T-helper 2 cell treated with Interferon-gamma antibody and Interleukin-4, amounts not matched to agents 5 μg/mL and 100 μg/mL, for 36 hours (primary cell): ENCODE data around the gene PLEKHJ1.

Source experiments
- DNase-seq: peaks from one replicate; pipeline ENCODE4 v3.0.0; 2021; ENCODE audit warnings: low spot score
- H3K27ac Mint-ChIP-seq: one replicate; pipeline ENCODE4 v1.8.0; 2021; ENCODE audit warnings: mild to moderate bottlenecking, mixed read lengths
- H3K27me3 Mint-ChIP-seq: one replicate; pipeline ENCODE4 v1.8.0; 2021; ENCODE audit warnings: low read depth, mixed read lengths
- H3K36me3 Mint-ChIP-seq: one replicate; pipeline ENCODE4 v1.8.0; 2021; ENCODE audit warnings: low read depth, mixed read lengths
- H3K4me1 Mint-ChIP-seq: one replicate; pipeline ENCODE4 v1.8.0; 2021; ENCODE audit warnings: low read depth, mixed read lengths
- H3K4me3 Mint-ChIP-seq: one replicate; pipeline ENCODE4 v1.8.0; 2022; ENCODE audit warnings: mild to moderate bottlenecking, moderate library complexity, mixed read lengths
- H3K9me3 Mint-ChIP-seq: one replicate; pipeline ENCODE4 v1.8.0; 2021; ENCODE audit warnings: mixed read lengths

Gene PLEKHJ1

GRCh38 chr19:2239173-2239572, 3.0 kb upstream of the PLEKHJ1 start:
- Mint-ChIP-seq H3K9me3 (no peaks in the 10 kb centered on the region), H3K4me1 (peaks cover 42% of the 10 kb centered on the region), H3K36me3 (peaks cover 52% of the 10 kb centered on the region), H3K27me3 (no peaks in the 10 kb centered on the region), H3K4me3 (peak overlapping the region; percentile 86), H3K27ac (peak overlapping the region; percentile 91)
- DNase-seq = no peak

- Mint-ChIP-seq H3K27me3 (no peaks in the 10 kb centered on the region), H3K27ac (peak overlapping the region; percentile 91), H3K4me3 (peak overlapping the region; percentile 86), H3K36me3 (peaks cover 56% of the 10 kb centered on the region), H3K9me3 (no peaks in the 10 kb centered on the region), H3K4me1 (peaks cover 45% of the 10 kb centered on the region)
- no peak for DNase-seq
These were observed 1.7 kb upstream of the PLEKHJ1 start for GRCh38 chr19:2237869-2238153.

- Mint-ChIP-seq H3K27ac (peak overlapping the region; percentile 91), H3K4me1 (peaks cover 42% of the 10 kb centered on the region)
These were observed 1.1 kb upstream of the PLEKHJ1 start for GRCh38 chr19:2237051-2237868.

DNA sequence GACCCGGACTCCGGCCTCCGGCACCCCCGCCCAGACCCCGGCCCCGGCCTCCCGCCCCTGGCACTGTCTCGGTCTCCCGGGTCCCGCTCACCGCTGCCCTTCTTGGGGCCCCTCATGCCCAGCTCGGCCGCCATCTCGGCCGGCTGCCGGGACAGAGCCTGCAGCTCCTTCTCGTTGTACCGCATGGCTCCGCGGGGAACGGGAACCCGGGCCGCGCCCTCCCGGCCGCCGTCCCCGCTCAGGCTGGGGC, 140 bp downstream of the PLEKHJ1 start:
- H3K27me3 Mint-ChIP-seq = no peaks in the 10 kb centered on the region
- DNase-seq = no peak
- H3K9me3 Mint-ChIP-seq = no peaks in the 10 kb centered on the region
- H3K27ac Mint-ChIP-seq = peak overlapping the region; percentile 97
- H3K4me1 Mint-ChIP-seq = peaks cover 38% of the 10 kb centered on the region
- H3K4me3 Mint-ChIP-seq = peak overlapping the region; percentile 86
- H3K36me3 Mint-ChIP-seq = peaks cover 56% of the 10 kb centered on the region

More at GRCh38 chr19:2237051-2237868, 1.1 kb upstream of the PLEKHJ1 start:
- Mint-ChIP-seq H3K27me3 (no peaks in the 10 kb centered on the region), H3K9me3 (no peaks in the 10 kb centered on the region), H3K36me3 (peaks cover 52% of the 10 kb centered on the region), H3K4me3 (peak overlapping the region; percentile 86)
- DNase-seq = no peak

- no peaks in the 10 kb centered on the region for H3K9me3 Mint-ChIP-seq
- peak overlapping the region; percentile 97 for H3K4me3 Mint-ChIP-seq
These were observed 607 bp downstream of the PLEKHJ1 start for GRCh38 chr19:2235381-2236063.

GRCh38 chr19:2234996-2235380, 1.1 kb downstream of the PLEKHJ1 start:
- H3K4me1 Mint-ChIP-seq = peaks cover 29% of the 10 kb centered on the region

More at GRCh38 chr19:2235381-2236063, 607 bp downstream of the PLEKHJ1 start:
- DNase-seq = no peak
- H3K36me3 Mint-ChIP-seq = peaks cover 51% of the 10 kb centered on the region
- H3K4me1 Mint-ChIP-seq = peaks cover 33% of the 10 kb centered on the region
- H3K27ac Mint-ChIP-seq = peak overlapping the region; percentile 88
- H3K27me3 Mint-ChIP-seq = no peaks in the 10 kb centered on the region

DNA sequence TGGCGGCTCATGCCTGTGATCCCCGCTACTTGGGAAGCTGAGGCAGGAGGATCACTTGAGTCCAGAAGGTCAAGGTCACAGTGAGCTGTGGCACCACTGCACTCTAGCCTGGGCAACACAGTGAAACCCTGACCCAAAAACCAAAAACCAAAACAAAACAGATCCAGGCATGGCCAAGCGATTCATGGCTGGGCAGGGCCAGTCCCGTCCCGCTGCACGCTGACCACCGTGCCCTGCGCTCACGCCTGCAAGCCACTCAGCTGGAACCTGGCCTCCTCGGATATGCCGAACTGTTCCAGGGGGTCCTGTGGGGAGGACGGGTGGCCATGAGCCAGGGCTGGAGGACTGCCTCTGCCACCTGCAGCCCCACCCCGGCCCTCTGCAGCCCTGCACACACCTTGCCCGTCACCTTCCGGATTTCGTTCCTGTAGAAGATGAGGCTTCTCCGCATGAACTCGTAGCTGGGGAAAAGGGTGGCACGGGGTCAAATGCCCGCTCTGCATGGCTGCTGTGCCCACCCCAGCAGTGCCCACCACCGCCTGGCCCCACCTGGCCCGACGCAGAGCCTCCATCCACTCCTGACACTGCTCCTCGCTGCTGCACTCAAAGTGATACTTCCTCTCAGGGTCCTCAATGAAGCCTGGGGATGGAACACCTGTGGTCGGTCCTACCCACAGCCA, 2.4 kb downstream of the PLEKHJ1 start:
- Mint-ChIP-seq H3K9me3 (no peaks in the 10 kb centered on the region), H3K4me1 (peaks cover 22% of the 10 kb centered on the region), H3K4me3 (peak overlapping the region; percentile 97), H3K27me3 (no peaks in the 10 kb centered on the region), H3K36me3 (peaks cover 40% of the 10 kb centered on the region), H3K27ac (peak overlapping the region; percentile 55)
- no peak for DNase-seq

More at GRCh38 chr19:2234996-2235380, 1.1 kb downstream of the PLEKHJ1 start:
- peaks cover 50% of the 10 kb centered on the region for H3K36me3 Mint-ChIP-seq
- no peaks in the 10 kb centered on the region for H3K9me3 Mint-ChIP-seq
- DNase-seq = no peak
- no peaks in the 10 kb centered on the region for H3K27me3 Mint-ChIP-seq
- H3K4me3 Mint-ChIP-seq = peak overlapping the region; percentile 97
- peak overlapping the region; percentile 88 for H3K27ac Mint-ChIP-seq

GRCh38 chr19:2232286-2233151, 3.6 kb downstream of the PLEKHJ1 start:
- DNase-seq = no peak
- Mint-ChIP-seq H3K27ac (no peak overlapping the region), H3K27me3 (no peaks in the 10 kb centered on the region), H3K36me3 (peaks cover 29% of the 10 kb centered on the region), H3K4me1 (peaks cover 10% of the 10 kb centered on the region), H3K4me3 (no peak overlapping the region), H3K9me3 (no peaks in the 10 kb centered on the region)

- Mint-ChIP-seq H3K27ac (peak overlapping the region; percentile 52), H3K36me3 (peaks cover 26% of the 10 kb centered on the region), H3K9me3 (no peaks in the 10 kb centered on the region), H3K4me3 (no peak overlapping the region), H3K4me1 (peaks cover 9% of the 10 kb centered on the region), H3K27me3 (no peaks in the 10 kb centered on the region)
- no peak for DNase-seq
These were observed 4.4 kb downstream of the PLEKHJ1 start for GRCh38 chr19:2231621-2232221.

- H3K27ac Mint-ChIP-seq = no peak overlapping the region
- H3K27me3 Mint-ChIP-seq = no peaks in the 10 kb centered on the region
- H3K9me3 Mint-ChIP-seq = no peaks in the 10 kb centered on the region
- DNase-seq = no peak
- no peak overlapping the region for H3K4me3 Mint-ChIP-seq
- H3K4me1 Mint-ChIP-seq = peaks cover 9% of the 10 kb centered on the region
- peaks cover 20% of the 10 kb centered on the region for H3K36me3 Mint-ChIP-seq
These were observed 5.2 kb downstream of the PLEKHJ1 start for GRCh38 chr19:2230807-2231533.

GRCh38 chr19:2230033-2230531, 6.0 kb downstream of the PLEKHJ1 start:
- H3K27ac Mint-ChIP-seq = no peak overlapping the region
- peaks cover 23% of the 10 kb centered on the region for H3K36me3 Mint-ChIP-seq
- no peak for DNase-seq
- H3K9me3 Mint-ChIP-seq = no peaks in the 10 kb centered on the region
- H3K4me1 Mint-ChIP-seq = peaks cover 8% of the 10 kb centered on the region
- no peak overlapping the region for H3K4me3 Mint-ChIP-seq
- H3K27me3 Mint-ChIP-seq = no peaks in the 10 kb centered on the region

DNA sequence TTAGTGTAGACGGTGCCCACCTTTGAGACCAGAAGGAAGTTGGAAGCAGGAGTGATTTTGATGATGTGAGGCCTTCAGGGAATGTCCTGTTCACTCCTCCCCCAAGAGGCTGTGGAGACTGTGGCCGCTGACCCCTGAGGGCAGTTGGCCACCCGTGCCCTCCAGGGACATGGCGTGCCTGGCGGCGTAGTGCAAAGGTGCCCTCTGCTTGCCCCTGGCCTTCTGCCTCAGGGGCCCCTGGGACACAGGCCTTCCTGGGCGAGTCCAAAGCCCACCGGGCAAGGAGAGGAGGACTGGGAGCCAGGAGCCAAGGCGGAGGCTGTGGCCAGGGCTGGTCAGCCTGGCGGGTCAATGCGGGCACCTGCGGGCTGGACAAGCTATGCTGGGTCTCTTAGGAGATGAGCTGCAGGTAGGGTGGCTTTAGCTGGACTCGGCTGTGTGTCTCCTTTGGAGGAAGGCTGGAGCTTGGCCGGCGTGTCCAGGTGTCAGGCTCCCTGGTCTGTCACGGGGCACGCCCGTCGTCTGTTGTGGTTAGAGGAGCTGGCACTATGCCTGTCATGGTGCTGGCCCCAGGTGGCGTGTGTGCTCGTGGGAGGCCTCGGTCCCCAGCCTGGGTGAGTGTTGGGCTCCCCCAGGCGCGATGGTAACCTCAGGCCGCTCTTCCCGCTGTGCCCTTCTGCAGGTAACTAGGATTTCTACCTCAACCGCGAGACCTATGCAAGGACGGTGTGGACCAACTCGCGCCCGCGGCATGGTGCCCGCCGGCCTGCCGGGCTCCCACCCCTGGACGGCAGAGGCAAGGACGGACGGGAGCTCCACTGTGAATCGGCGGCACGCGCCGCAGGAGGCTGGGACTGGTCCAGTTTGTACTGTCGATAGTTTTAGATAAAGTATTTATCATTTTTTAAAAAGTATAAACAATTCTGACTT, 6.8 kb downstream of the PLEKHJ1 start:
- no peak overlapping the region for H3K27ac Mint-ChIP-seq

More for the DNA sequence above, 6.8 kb downstream of the PLEKHJ1 start:
- H3K27me3 Mint-ChIP-seq = no peaks in the 10 kb centered on the region
- H3K36me3 Mint-ChIP-seq = peaks cover 28% of the 10 kb centered on the region
- no peak for DNase-seq
- H3K9me3 Mint-ChIP-seq = no peaks in the 10 kb centered on the region
- H3K4me3 Mint-ChIP-seq = no peak overlapping the region
- H3K4me1 Mint-ChIP-seq = peaks cover 5% of the 10 kb centered on the region
